ENCODE results near the gene ATP13A3. TPM values are rescaled to one million over a fixed set of nuclear protein-coding genes. Genes with fewer than 3 reads are reported as not detected.

The ATP13A3 gene
- total and polyA plus RNA-seq, 2 donors (not counting 1 experiment from before 2014, with no cell fraction given), result 6.1 to 61.1 TPM

GRCh38 chr3:194458131-194458530 is 28.7 kb downstream of the ATP13A3 start:
- Mint-ChIP-seq H3K4me3 (no peak overlapping the region), H3K27me3 (no peaks in the 10 kb centered on the region), H3K4me1 (no peaks in the 10 kb centered on the region), H3K27ac (no peak overlapping the region), H3K9me3 (ENCODE audit: insufficient read depth) (no peaks in the 10 kb centered on the region)
- 100% methylated on average over 3 of the region's 5 CpGs for WGBS (ENCODE audit: insufficient coverage)
- H3K9me3 ChIP-seq (ENCODE audit: control extremely low read depth in 1 of 3, control insufficient read depth in 2 of 3, insufficient read depth in 1 of 3, low read length in 2 of 3), result no peaks in the 10 kb centered on the region
- CTCF ChIA-PET, result interaction anchor here (0.7 to 1.2 kb wide), 2 partner anchors 10 to 12 kb away, joined by 3 read pairs; no protein-coding TSS in a partner anchor
- no peak for DNase-seq
- H3K27ac ChIP-seq (ENCODE audit: low read length in 2 of 2), result no peak overlapping the region
- no peak overlapping the region for H3K4me2 ChIP-seq (replicated peaks; ENCODE audit: low read depth, low read length, poor library complexity, severe bottlenecking)
- H4K20me1 ChIP-seq (ENCODE audit: control insufficient read depth, insufficient read depth, low read length, poor library complexity, severe bottlenecking), result peaks cover 5% of the 10 kb centered on the region
- no peaks in the 10 kb centered on the region for H3K27me3 ChIP-seq (replicated peaks in 1 of 4; ENCODE audit: control extremely low read depth in 1 of 4, control insufficient read depth in 3 of 4, insufficient read depth in 4 of 4, low read length in 3 of 4)
- H2AFZ ChIP-seq (ENCODE audit: insufficient read depth, low read depth, low read length, poor library complexity, severe bottlenecking), result no peak overlapping the region
- H3K79me2 ChIP-seq (ENCODE audit: control insufficient read depth, insufficient read depth, low read length), result peaks cover 8% of the 10 kb centered on the region
- ATAC-seq (ENCODE audit: low read depth), result no peak
- POLR2A ChIA-PET, result interaction anchor here (0.7 kb wide), 1 partner anchor 25 kb away, joined by 8 read pairs; no protein-coding TSS in a partner anchor
- intact Hi-C loops (cut with micrococcal nuclease), result no loop called here
- H3K4me3 ChIP-seq (ENCODE audit: control extremely low read depth in 1 of 5, extremely low read depth in 1 of 5, insufficient read depth in 1 of 5, low read depth in 2 of 5, low read length in 4 of 5), result no peak overlapping the region
- H3K4me1 ChIP-seq (ENCODE audit: control insufficient read depth in 2 of 2, insufficient read depth in 2 of 2, low read length in 2 of 2), result no peaks in the 10 kb centered on the region
- H3K9ac ChIP-seq (ENCODE audit: low read length), result no peak overlapping the region
- H3K36me3 ChIP-seq (replicated peaks in 1 of 2; ENCODE audit: control extremely low read depth in 1 of 2, control insufficient read depth in 1 of 2, extremely low read depth in 1 of 2, insufficient read depth in 2 of 2, low read length in 1 of 2), result peaks cover 10 to 18% of the 10 kb centered on the region in 2 experiments
- TF ChIP-seq CTCF (IDR thresholded peaks at IDR 0.05) (no peak), EZH2 (IDR thresholded peaks at IDR 0.05; ENCODE audit: borderline replicate concordance, insufficient read depth, low read depth, low read length, poor library complexity, severe bottlenecking) (no peak)

GRCh38 chr3:194455481-194455880 is 31.3 kb downstream of the ATP13A3 start:
- intact Hi-C loops (cut with micrococcal nuclease), result no loop called here
- Mint-ChIP-seq H3K9me3 (ENCODE audit: insufficient read depth) (no peaks in the 10 kb centered on the region), H3K27ac (no peak overlapping the region), H3K27me3 (no peaks in the 10 kb centered on the region), H3K4me1 (no peaks in the 10 kb centered on the region), H3K4me3 (no peak overlapping the region)
- Histone ChIP-seq H3K27ac (ENCODE audit: low read length in 2 of 2) (no peak overlapping the region), H3K4me2 (replicated peaks; ENCODE audit: low read depth, low read length, poor library complexity, severe bottlenecking) (no peak overlapping the region), H3K4me3 (ENCODE audit: control extremely low read depth in 1 of 5, extremely low read depth in 1 of 5, insufficient read depth in 1 of 5, low read depth in 2 of 5, low read length in 4 of 5) (no peak overlapping the region), H3K9me3 (ENCODE audit: control extremely low read depth in 1 of 3, control insufficient read depth in 2 of 3, insufficient read depth in 1 of 3, low read length in 2 of 3) (no peaks in the 10 kb centered on the region), H4K20me1 (ENCODE audit: control insufficient read depth, insufficient read depth, low read length, poor library complexity, severe bottlenecking) (no peaks in the 10 kb centered on the region), H3K79me2 (ENCODE audit: control insufficient read depth, insufficient read depth, low read length) (no peaks in the 10 kb centered on the region), H3K36me3 (replicated peaks in 1 of 2; ENCODE audit: control extremely low read depth in 1 of 2, control insufficient read depth in 1 of 2, extremely low read depth in 1 of 2, insufficient read depth in 2 of 2, low read length in 1 of 2) (peaks cover 16 to 21% of the 10 kb centered on the region in 2 experiments), H3K4me1 (ENCODE audit: control insufficient read depth in 2 of 2, insufficient read depth in 2 of 2, low read length in 2 of 2) (no peaks in the 10 kb centered on the region), H2AFZ (ENCODE audit: insufficient read depth, low read depth, low read length, poor library complexity, severe bottlenecking) (no peak overlapping the region), H3K27me3 (replicated peaks in 1 of 4; ENCODE audit: control extremely low read depth in 1 of 4, control insufficient read depth in 3 of 4, insufficient read depth in 4 of 4, low read length in 3 of 4) (no peaks in the 10 kb centered on the region), H3K9ac (ENCODE audit: low read length) (no peak overlapping the region)
- ChIA-PET POLR2A (no interaction called here), CTCF (interaction anchor here (0.5 to 1.0 kb wide), 2 partner anchors 17 to 1245 kb away, joined by 5 read pairs; no protein-coding TSS in a partner anchor)
- ATAC-seq (ENCODE audit: low read depth) (no peak), DNase-seq (no peak)
- WGBS (ENCODE audit: insufficient coverage), result no CpG with 5 or more reads among the region's 1 CpG
- no peak for TF ChIP-seq EZH2 (IDR thresholded peaks at IDR 0.05; ENCODE audit: borderline replicate concordance, insufficient read depth, low read depth, low read length, poor library complexity, severe bottlenecking)
- TF ChIP-seq CTCF (IDR thresholded peaks at IDR 0.05), result no peak

Measured in B cell (primary cell).